ENCODE results near the gene NRG3.
"Not testable (repeated sequence)": the region's sequence is repeated elsewhere in the genome, so short reads cannot be mapped to it uniquely, and the experiment has no call there.

NRG3 gene

DNA sequence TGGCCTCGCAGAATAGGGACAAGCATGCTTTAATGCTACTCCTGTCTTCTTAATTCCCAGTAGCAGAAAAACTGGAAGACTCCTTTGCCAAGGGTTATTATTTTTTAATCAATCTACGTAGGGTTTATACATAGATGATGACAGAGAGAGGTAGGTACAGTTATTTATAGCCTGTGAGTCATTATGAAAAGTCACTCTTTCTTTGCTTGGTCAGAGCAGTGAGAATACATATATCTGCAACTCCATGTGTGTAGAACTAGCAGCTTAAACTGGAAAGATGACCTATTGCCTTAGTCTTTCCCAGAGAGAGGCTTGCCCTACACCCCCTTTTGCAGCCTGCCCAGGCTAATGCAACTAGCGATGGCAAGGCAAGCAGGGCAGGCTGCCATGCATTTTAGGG, 1050.6 kb downstream of the NRG3 start:
- DNase-seq (ENCODE audit: low spot score): no peak

- DNase-seq (ENCODE audit: low spot score): no peak
These were observed 1057.5 kb downstream of the NRG3 start for GRCh38 chr10:82932451-82932850.

GRCh38 chr10:82934429-82934828, 1059.4 kb downstream of the NRG3 start:
- DNase-seq (ENCODE audit: low spot score): no peak

GRCh38 chr10:82934947-82935346, 1060.0 kb downstream of the NRG3 start:
- DNase-seq (ENCODE audit: low spot score): no peak

DNA sequence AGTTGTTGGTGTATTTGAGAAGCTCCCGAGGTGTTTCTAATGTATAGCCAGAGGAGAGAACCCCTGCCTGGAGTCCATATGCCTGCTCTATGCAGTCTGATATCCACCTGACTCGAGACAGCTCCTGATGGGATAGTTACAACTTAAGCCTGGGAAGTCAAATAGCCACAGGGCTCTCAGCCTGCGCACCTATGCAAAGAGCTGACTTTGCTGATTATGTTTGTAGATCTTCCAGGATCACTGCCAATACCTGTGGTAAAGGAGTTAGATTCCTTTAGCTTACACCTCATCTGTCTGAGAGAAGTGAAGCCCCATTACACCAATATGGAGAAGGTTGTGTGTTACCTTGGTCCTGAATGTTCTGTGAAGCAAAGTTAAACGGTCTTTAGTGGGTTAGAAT, 1063.3 kb downstream of the NRG3 start:
- no peak for DNase-seq (ENCODE audit: low spot score)

DNA sequence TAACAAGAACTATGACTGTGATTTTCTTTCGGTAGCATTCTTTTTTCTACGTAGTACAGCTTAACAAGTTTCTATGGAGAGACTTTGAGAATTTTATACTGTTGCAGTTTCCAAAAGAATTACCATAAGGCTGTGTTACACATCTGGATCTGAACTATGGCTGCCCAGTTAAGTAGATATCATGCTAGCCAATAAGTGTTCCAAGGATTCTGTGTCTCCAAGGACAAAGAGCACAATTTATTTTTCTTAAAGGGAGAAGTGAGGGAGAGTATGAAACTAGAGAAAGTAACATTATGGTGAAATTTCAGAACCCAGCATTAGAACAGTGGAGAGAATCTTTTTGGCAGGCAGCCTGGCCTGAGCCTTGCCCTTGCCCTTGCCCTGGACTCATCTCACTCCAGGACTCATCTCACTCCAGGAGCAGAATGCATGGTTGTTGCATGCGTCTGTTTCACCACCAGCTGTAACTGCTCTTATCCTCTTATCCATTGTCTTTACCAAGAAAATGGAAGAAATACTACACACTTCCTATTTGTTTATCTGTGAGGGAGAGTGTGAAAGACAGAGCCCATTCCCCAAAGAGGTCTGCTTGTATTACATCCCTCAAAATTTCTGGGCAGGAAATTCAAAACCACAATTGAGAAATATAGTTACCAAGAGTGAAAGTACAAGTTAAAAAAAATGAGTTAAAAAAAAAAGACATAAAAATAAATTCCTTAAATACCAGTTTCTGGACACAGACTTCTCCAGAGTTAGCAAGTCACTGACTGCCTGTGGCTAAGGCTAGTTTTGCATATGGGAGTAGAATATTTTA, 1067.5 kb downstream of the NRG3 start:
- DNase-seq (ENCODE audit: low spot score): no peak

DNA sequence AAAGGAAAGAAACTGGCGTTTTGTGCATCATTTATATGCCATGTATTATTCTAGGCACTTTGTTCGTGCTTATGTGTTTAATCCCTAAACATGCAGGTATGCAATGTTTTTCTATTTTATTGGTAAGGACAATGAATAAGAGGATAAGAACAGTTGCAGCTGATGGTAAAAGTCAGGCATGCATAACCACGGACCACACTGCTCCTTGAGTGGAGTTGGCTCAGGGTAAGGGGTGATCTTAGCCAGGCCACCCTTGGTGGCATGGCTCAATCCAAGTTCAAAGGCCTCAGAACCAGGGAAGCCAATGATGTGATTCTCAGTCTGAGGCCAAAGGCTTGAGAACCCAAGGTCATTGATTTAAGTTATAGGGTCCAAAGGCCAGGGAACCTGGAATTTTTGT, 1068.1 kb downstream of the NRG3 start:
- no peak for DNase-seq (ENCODE audit: low spot score)

DNA sequence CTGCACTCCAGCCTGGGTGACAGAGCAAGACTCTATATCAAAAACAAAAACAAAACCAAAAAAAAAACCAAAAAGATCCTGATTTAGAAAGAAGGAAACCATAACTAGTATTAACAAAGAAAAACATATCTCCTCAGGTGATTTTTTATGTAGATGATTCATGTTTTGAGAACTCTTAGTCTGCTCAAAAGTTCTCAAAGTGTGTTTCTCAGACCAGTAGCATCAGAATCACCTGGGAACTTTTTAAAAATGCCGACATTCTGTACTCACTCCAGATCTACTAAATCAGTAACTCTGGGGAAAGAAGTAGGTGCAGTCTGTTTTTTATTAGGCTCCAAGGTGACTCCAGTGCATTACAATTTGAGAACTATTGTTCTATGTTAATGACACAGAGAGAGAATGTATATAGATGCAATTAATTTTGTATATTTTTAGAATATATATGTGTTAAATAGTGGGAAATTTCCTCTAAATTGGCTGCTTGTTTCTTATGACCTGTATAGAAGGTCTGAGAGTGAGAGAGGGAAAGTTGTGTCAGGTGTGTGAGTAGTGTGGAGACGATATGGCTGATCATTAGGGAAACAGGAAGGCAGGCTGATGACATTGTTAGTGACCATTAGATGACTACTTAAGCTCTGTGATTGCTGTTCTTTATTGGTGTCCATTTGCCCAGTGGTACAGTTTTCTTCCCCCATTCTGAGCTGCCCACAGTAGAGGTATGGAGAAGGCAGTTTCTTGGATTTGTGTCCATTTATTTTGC, 1075.0 kb downstream of the NRG3 start:
- DNase-seq (ENCODE audit: low spot score): no peak

DNA sequence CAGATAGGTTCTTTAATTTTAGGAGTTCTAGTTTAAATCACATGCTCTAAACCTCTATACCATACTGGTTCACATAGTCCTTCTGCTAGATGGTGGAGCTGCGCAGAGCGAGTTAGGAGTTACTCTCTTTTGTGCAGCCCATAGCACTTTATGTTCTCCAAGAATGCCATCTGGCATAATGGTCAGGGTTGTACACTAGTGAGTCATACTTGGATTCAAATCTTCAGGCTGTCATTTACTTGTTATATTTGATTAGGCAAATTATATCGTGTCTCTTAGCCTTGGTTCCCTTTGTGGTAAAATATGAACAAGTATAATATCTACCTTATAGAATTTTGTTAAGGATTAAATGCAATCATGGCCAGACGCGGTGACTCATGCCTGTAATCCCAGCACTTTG, 1078.3 kb downstream of the NRG3 start:
- no peak for DNase-seq (ENCODE audit: low spot score)

DNA sequence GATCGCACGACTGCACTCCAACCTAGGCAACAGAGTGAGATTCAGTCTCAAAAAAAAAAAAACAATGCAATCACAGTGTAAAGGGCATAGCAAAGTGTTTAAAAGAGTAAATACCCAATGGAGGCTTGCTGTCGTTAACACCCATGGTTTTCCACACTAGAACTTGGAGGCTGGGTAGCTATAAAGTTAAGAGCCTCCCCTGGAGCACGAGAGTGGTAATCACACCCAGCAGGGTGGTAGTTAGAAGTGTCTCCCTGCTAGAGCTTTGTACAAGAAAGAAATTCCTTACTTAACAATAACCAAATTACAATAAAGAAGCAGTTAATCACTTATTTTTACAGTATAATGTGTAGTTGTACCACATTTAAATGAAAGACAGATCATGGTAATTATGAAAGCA, 1078.9 kb downstream of the NRG3 start:
- DNase-seq (ENCODE audit: low spot score): no peak

- not testable (repeated sequence) for DNase-seq (ENCODE audit: low spot score)
These were observed 1085.5 kb downstream of the NRG3 start for GRCh38 chr10:82960421-82961060.

GRCh38 chr10:82961864-82962263, 1086.9 kb downstream of the NRG3 start:
- DNase-seq (ENCODE audit: low spot score): no peak

DNA sequence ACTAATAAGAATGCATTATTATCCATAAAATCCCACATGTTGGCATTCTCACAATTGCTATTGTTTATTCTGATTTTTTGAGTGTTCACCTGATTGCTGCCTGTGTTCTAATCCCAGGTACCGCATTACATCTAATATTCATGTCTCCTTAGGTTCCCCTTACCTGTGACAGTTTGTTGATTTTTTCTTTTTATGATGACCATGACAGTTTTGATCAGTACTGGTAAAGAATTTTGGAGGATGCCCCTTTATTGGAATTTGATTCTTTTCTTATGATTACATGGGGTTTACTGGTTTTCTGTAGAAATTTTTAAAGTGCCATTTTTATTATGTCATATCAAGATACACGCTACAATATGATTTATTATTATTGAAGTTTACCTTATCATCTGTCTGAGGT, 1091.1 kb downstream of the NRG3 start:
- DNase-seq (ENCODE audit: low spot score): no peak

DNA sequence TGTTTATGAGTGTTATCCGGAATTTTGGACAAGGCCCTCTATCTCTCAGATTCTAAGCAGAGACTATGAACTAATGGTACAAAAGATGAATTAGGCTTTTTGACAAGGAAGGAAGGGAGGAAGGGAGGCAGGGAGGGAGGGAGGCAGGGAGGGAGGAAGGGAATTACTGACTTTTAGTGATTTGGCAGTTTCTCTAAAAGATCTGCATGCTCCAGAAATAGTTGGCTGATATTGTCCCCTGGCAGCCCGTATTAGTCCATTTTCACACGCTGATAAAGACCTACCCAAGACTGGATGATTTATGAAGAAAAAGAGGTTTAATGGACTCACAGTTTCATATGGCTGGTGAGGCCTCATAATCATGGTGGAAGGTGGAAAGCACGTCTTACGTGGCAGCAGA, 1093.5 kb downstream of the NRG3 start:
- DNase-seq (ENCODE audit: low spot score): no peak

DNA sequence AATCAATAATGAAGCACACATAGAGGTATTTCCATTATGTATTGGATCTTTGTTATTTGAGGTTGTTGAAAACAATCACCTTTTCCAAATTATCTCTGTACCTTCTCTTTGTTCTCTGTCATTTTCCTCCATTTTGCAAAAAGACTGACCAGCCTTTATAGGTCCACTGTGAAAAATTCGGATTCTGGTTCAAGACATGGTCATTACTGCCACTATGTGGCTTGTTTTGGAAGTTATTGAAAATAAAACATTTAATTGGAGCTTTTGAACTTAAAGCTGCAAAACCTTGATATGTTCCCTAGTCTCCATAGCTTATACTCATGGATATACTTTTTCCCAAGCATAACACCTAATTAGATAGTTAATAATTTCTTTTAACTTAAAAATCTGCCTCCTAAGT, 1094.4 kb downstream of the NRG3 start:
- DNase-seq (ENCODE audit: low spot score): no peak

GRCh38 chr10:82980321-82980720, 1105.3 kb downstream of the NRG3 start:
- DNase-seq (ENCODE audit: low spot score): no peak

DNA sequence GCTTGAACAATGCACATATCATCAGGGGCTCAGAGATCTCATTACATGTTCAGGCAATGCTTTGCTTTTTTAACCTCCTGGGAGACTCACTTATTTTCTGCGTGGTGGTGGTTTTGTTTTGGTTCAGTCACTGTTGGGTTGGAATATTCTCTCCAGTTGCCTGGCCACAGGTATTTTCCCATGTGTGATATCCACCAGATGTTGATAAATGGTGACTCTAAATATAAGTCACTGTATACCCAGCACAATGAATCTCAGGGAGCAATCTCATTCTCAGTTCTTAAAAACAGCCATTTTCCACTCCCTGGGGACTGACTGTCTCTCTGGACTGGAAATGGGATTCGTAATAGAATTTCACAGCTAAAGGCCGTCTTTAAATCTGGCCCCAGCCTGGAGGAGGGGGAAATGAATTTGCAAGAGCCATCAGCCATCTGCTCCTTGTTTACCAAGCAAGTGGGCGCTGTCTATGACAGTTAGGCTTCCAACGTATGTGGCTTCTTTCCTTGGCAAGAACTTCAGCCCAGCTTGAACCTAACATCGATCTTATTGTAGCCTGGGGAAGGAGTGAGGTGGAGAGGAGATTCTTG, 1106.2 kb downstream of the NRG3 start:
- no peak for DNase-seq (ENCODE audit: low spot score)

- DNase-seq (ENCODE audit: low spot score): no peak
These were observed 1107.2 kb downstream of the NRG3 start for GRCh38 chr10:82982110-82982608.

GRCh38 chr10:82986216-82986615, 1111.2 kb downstream of the NRG3 start:
- DNase-seq (ENCODE audit: low spot score): no peak

DNA sequence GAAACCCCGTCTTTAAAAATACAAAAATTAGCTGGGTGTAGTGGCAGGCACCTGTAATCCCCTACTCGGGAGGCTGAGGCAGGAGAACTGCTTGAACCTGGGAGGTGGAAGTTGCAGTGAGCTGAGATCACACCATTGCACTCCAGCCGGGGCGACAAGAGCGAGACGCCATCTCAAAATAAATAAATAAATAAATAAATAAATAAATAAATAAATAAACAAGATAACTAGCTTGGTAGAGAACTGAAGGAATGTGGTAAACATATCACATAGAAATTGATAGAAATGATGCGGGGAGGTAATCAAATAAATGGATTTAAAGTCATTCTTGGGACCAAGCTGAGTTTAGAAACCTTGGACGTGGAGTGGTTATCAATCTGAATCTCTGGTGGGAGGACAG, 1131.5 kb downstream of the NRG3 start:
- DNase-seq (ENCODE audit: low spot score): not testable (repeated sequence)

DNA sequence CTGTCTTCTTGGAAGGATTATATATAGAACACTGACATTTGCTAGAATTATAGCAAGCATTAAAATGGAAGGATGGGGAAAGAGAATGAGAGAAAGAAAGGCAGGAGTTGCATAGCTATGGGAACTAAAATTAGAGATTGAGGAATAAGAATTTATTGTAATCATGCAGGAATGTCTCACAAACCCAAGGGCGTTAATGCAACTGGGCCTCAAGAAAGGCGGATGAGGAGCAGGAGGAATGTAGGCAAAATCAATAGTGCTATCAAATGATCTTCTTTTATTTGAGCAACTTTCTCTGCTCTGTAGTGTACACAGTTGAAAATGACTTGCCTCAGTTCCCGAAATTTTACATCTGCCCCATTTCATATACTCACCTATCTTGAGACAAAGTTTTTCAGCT, 1132.5 kb downstream of the NRG3 start:
- no peak for DNase-seq (ENCODE audit: low spot score)

GRCh38 chr10:83012866-83013265, 1137.9 kb downstream of the NRG3 start:
- no peak for DNase-seq (ENCODE audit: low spot score)
